Measurements from ENCODE around the gene WNT1.

DNA sequence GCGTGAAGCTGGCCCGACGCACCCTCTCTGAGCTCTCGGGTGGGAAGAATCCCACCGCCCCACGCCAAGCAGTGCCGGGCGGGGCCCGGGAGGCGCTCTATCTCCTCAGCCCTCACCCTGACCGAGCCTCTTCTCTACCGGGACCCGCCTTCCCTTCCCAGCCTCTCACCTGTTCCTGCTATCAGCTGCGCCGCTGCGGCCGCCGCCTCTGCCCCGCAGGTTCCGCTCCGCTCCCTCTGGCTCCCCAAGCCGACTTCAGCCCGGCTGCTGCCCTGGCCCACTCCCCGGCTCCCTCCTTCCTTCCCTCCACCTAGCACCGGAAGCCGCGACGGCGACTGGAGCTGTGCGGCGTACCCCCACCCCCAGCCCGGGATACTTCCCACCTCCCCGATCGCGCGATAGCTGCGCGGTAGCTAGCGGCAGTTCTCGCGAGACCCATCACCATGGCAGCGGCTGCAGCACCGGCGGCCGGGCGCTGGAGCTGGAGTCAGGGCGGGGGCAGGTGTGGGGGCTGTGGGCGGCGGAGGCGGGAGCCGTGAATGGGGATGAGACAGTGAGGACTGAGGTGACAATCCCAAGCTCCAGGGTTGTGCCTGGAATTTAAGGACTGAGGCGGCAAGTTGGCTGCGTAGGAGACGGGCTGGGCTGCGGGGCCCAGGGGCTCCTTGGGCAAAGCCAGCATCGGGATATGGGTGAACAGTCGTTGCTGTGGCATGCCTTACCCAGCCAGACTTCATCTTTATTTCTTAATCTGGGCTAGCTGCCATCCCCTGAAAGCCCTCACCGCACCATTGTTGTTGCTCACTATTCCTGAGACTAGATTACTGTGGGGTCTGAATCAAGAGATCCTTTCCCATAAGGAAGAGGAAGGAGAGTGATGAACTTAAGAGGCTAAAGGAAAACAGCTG is 20.7 kb upstream of the WNT1 start, which contains the start of gene ARF3:
- TF ChIP-seq TAF1 (IDR thresholded peaks at IDR 0.05; ENCODE audit: borderline replicate concordance, insufficient read depth, low read length) (peak; percentile 65; the same call in 1 of the 2 replicates), POLR2AphosphoS5 (IDR thresholded peaks at IDR 0.05; ENCODE audit: low read depth, low read length) (peak; percentile 81), SIN3A (IDR thresholded peaks at IDR 0.05; ENCODE audit: borderline replicate concordance, insufficient read depth, low read length) (peak; percentile 99), FOXP2 (optimal IDR thresholded peaks at IDR 0.05; ENCODE audit: borderline replicate concordance, extremely low read depth, extremely low read length, insufficient read depth) (peak; percentile 79)
- TF ChIP-seq, protein P1, sequence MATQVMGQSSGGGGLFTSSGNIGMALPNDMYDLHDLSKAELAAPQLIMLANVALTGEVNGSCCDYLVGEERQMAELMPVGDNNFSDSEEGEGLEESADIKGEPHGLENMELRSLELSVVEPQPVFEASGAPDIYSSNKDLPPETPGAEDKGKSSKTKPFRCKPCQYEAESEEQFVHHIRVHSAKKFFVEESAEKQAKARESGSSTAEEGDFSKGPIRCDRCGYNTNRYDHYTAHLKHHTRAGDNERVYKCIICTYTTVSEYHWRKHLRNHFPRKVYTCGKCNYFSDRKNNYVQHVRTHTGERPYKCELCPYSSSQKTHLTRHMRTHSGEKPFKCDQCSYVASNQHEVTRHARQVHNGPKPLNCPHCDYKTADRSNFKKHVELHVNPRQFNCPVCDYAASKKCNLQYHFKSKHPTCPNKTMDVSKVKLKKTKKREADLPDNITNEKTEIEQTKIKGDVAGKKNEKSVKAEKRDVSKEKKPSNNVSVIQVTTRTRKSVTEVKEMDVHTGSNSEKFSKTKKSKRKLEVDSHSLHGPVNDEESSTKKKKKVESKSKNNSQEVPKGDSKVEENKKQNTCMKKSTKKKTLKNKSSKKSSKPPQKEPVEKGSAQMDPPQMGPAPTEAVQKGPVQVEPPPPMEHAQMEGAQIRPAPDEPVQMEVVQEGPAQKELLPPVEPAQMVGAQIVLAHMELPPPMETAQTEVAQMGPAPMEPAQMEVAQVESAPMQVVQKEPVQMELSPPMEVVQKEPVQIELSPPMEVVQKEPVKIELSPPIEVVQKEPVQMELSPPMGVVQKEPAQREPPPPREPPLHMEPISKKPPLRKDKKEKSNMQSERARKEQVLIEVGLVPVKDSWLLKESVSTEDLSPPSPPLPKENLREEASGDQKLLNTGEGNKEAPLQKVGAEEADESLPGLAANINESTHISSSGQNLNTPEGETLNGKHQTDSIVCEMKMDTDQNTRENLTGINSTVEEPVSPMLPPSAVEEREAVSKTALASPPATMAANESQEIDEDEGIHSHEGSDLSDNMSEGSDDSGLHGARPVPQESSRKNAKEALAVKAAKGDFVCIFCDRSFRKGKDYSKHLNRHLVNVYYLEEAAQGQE (IDR thresholded peaks at IDR 0.05; ENCODE audit: insufficient read depth in 1 of 2, low read depth in 2 of 2, low read length in 2 of 2) = no peak
